ENCODE measurements around the gene ADAMTSL1.

Gene ADAMTSL1

GRCh38 chr9:18756712-18757125 lies 282.8 kb downstream of the ADAMTSL1 start:
- in situ Hi-C loops (cut with HindIII; ENCODE audit: low sequenced_read_pairs): no loop called here
- H3K4me3 ChIP-seq (ENCODE audit: low read depth, low read length): no peak overlapping the region
- TF ChIP-seq CTCF (IDR thresholded peaks at IDR 0.05; ENCODE audit: low read depth, low read length, missing control alignments): no peak
- no peak for DNase-seq (ENCODE audit: low read depth)

DNA sequence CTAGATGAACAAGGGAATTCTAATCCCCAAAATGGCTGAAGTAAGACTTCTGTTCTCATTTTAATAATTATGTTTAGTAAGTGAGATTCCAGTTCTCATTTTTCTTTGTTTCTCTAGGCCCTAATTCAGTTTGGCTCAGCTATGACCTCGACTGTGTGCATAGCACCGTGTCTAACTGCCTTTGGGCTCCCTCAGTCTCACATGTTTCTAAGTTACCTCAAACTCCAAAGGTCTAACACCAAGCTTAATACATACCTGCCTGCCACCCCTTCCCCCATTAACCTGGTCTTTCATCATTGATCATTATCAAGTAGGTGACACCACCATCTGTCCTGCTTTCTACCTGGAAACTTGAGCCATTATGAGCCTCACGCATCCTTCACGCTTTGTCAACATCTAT lies 285.9 kb downstream of the ADAMTSL1 start:
- in situ Hi-C loops (cut with HindIII; ENCODE audit: low sequenced_read_pairs): no loop called here
- no peak overlapping the region for H3K4me3 ChIP-seq (ENCODE audit: low read depth, low read length)
- TF ChIP-seq CTCF (IDR thresholded peaks at IDR 0.05; ENCODE audit: low read depth, low read length, missing control alignments): no peak
- DNase-seq (ENCODE audit: low read depth): no peak

- in situ Hi-C loops (cut with HindIII; ENCODE audit: low sequenced_read_pairs): no loop called here
- no peak for TF ChIP-seq CTCF (IDR thresholded peaks at IDR 0.05; ENCODE audit: low read depth, low read length, missing control alignments)
- no peak for DNase-seq (ENCODE audit: low read depth)
- H3K4me3 ChIP-seq (ENCODE audit: low read depth, low read length): no peak overlapping the region
These were observed 287.9 kb downstream of the ADAMTSL1 start for GRCh38 chr9:18761742-18762300.

DNA sequence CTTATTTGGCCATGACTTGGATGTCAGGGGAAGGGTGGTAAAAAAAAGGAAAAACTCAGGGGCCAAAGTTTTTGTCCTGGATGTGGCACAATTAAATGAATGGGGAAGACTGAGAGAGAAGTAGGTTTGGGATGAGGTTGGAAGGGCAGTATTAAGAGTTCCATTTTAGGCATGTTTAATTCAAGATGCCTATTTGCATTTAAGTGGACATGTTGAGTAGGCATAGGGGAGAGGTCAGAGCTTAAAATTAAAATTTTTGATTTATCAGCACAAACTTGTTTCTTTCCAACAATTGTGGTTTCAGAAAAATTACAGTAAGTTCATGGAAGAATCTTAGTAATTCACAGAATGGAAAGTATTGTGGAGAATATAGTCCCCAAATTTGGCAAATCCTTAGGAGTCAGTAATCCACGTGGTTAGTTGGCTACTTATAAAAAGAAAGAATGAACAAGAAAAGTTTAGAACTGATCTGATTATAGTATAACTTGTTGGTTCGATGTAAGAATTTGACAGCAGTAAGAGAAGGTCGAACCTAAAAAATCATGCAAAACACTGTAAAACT lies 293.1 kb downstream of the ADAMTSL1 start:
- no peak for DNase-seq (ENCODE audit: low read depth)
- H3K4me3 ChIP-seq (ENCODE audit: low read depth, low read length): no peak overlapping the region
- TF ChIP-seq CTCF (IDR thresholded peaks at IDR 0.05; ENCODE audit: low read depth, low read length, missing control alignments): no peak
- in situ Hi-C loops (cut with HindIII; ENCODE audit: low sequenced_read_pairs): no loop called here

- in situ Hi-C loops (cut with HindIII; ENCODE audit: low sequenced_read_pairs): no loop called here
- DNase-seq (ENCODE audit: low read depth): no peak
- H3K4me3 ChIP-seq (ENCODE audit: low read depth, low read length): no peak overlapping the region
- TF ChIP-seq CTCF (IDR thresholded peaks at IDR 0.05; ENCODE audit: low read depth, low read length, missing control alignments): no peak
These were observed 295.1 kb downstream of the ADAMTSL1 start for GRCh38 chr9:18768951-18769622.

DNA sequence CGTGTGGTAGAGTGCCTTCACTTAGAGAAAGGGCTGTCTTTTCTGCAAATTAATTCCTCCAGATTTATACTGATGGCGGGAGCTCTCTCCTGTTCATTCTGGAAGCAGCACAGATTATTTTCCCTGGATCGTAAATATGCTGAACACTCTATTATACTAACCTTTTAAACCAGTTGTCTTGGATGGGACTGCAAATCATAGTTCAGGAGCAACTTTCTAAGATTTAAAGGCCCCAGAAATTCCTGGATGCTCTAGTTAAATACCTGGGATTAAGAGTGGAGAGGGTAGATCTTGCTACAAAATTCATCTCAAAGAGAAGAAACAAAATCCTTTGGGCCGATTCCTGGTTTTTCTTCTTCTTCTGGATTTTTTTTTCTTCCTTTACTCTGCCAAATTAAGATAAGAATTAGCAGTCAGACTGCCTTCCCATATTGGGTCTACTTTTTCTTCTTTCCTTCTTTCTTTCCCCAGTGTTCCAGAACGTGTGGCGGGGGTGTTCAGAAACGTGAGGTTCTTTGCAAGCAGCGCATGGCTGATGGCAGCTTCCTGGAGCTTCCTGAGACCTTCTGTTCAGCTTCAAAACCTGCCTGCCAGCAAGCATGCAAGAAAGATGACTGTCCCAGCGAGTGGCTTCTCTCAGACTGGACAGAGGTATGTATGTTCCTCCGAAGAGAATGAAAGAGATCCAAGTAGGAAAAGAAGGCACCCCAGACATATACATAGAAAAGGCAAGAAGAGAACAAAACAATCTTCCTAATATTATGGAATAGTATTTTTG lies 296.4 kb downstream of the ADAMTSL1 start:
- TF ChIP-seq CTCF (IDR thresholded peaks at IDR 0.05; ENCODE audit: low read depth, low read length, missing control alignments): no peak
- H3K4me3 ChIP-seq (ENCODE audit: low read depth, low read length): no peak overlapping the region
- no peak for DNase-seq (ENCODE audit: low read depth)
- in situ Hi-C loops (cut with HindIII; ENCODE audit: low sequenced_read_pairs): no loop called here
